GM19035 (cell line): Measurements from ENCODE around the gene FIGNL2.

Experiments
- ATAC-seq: cut with Tn5 transposase; IDR thresholded peaks from one replicate; pipeline ENCODE4 v1.9.1; 2021; ENCODE audit not compliant: unreplicated experiment

FIGNL2 gene

GRCh38 chr12:51879102-51879501, 30.6 kb upstream of the FIGNL2 start:
- ATAC-seq: no peak

GRCh38 chr12:51874486-51874885, 26.0 kb upstream of the FIGNL2 start:
- no peak for ATAC-seq

- ATAC-seq: no peak
These were observed 25.5 kb upstream of the FIGNL2 start for GRCh38 chr12:51874000-51874399.

- ATAC-seq: no peak
These were observed 24.9 kb upstream of the FIGNL2 start for GRCh38 chr12:51873251-51873994.

- no peak for ATAC-seq
These were observed 24.1 kb upstream of the FIGNL2 start for GRCh38 chr12:51872689-51872981.

- no peak for ATAC-seq
These were observed 23.6 kb upstream of the FIGNL2 start for GRCh38 chr12:51871918-51872688.

GRCh38 chr12:51871126-51871525, 22.6 kb upstream of the FIGNL2 start:
- ATAC-seq: no peak

GRCh38 chr12:51870504-51870903, 22.0 kb upstream of the FIGNL2 start:
- no peak for ATAC-seq

GRCh38 chr12:51869931-51870330, 21.4 kb upstream of the FIGNL2 start:
- no peak for ATAC-seq

- ATAC-seq: no peak
These were observed 21.0 kb upstream of the FIGNL2 start for GRCh38 chr12:51869496-51869865.

- ATAC-seq: no peak
These were observed 20.4 kb upstream of the FIGNL2 start for GRCh38 chr12:51868821-51869495.

GRCh38 chr12:51867796-51868428, 19.4 kb upstream of the FIGNL2 start:
- no peak for ATAC-seq

- no peak for ATAC-seq
These were observed 18.9 kb upstream of the FIGNL2 start for GRCh38 chr12:51867371-51867770.

GRCh38 chr12:51866762-51867161, 18.2 kb upstream of the FIGNL2 start:
- ATAC-seq: no peak

GRCh38 chr12:51866324-51866723, 17.8 kb upstream of the FIGNL2 start:
- no peak for ATAC-seq

GRCh38 chr12:51865757-51866270, 17.3 kb upstream of the FIGNL2 start:
- no peak for ATAC-seq

GRCh38 chr12:51864833-51865670, 16.5 kb upstream of the FIGNL2 start:
- ATAC-seq: no peak

GRCh38 chr12:51863933-51864832, 15.7 kb upstream of the FIGNL2 start:
- ATAC-seq: no peak

- no peak for ATAC-seq
These were observed 14.9 kb upstream of the FIGNL2 start for GRCh38 chr12:51863363-51863932.
